ENCODE data around the gene XRCC5. TPM values are rescaled to one million over a fixed set of nuclear protein-coding genes. Genes with fewer than 3 reads are reported as not detected.

XRCC5 gene
- total RNA-seq, 2 donors from 2014 or later = 492 to 493 TPM

GRCh38 chr2:216189410-216189809 lies 80.3 kb downstream of the XRCC5 start:
- Histone ChIP-seq H3K4me1 (ENCODE audit: control insufficient read depth, insufficient read depth, low read length) (peaks cover 8% of the 10 kb centered on the region), H3K27me3 (ENCODE audit: control insufficient read depth, insufficient read depth, low read length, poor library complexity, severe bottlenecking) (no peaks in the 10 kb centered on the region), H3K9ac (ENCODE audit: extremely low read depth, low read length, poor library complexity, severe bottlenecking) (no peak overlapping the region), H3K4me3 (ENCODE audit: low read length) (no peak overlapping the region), H3K9me3 (ENCODE audit: control insufficient read depth, low read length) (no peaks in the 10 kb centered on the region), H3K36me3 (ENCODE audit: control insufficient read depth, insufficient read depth, low read length) (peaks cover 77% of the 10 kb centered on the region), H3K27ac (ENCODE audit: low read depth, low read length) (no peak overlapping the region)
- peaks cover 36% of the 10 kb centered on the region for H3K4me1 Mint-ChIP-seq
- H3K27ac Mint-ChIP-seq = no peak overlapping the region
- WGBS, 2 experiments (ENCODE audit: insufficient coverage in 1 of 2, insufficient read length in 1 of 2) = 91 to 100% methylated on average over 1 to 2 of the region's 2 CpGs
- no peak for DNase-seq
- peaks cover 38% of the 10 kb centered on the region for H3K36me3 Mint-ChIP-seq (ENCODE audit: low read depth)
- H3K27me3 Mint-ChIP-seq (ENCODE audit: insufficient read depth) = no peaks in the 10 kb centered on the region
- TF ChIP-seq CTCF (conservative IDR thresholded peaks at IDR 0.05) = no peak
- H3K4me3 Mint-ChIP-seq = no peak overlapping the region
- H3K9me3 Mint-ChIP-seq = no peaks in the 10 kb centered on the region

DNA sequence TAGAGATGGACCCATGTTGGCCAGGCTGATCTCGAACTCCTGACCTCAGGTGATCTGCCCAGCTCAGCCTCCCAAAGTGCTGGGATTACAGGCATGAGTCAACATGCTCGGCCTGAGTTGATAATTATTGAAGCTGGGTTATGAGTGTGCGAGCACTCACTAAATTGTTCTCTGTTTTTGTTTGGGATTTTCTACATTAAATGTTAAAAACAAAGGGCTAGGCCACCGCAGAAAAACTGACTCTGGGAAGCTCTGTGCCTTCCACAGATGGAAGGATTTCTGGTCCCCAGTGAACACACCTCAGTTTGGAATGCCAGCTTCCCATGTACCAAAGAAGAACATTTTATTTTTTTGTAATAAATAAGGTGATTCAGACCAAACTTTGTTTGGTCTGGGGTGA lies 83.0 kb downstream of the XRCC5 start:
- no peaks in the 10 kb centered on the region for H3K27me3 ChIP-seq (ENCODE audit: control insufficient read depth, insufficient read depth, low read length, poor library complexity, severe bottlenecking)
- Mint-ChIP-seq H3K4me1 (peaks cover 28% of the 10 kb centered on the region), H3K27ac (no peak overlapping the region), H3K27me3 (ENCODE audit: insufficient read depth) (no peaks in the 10 kb centered on the region), H3K4me3 (no peak overlapping the region), H3K9me3 (no peaks in the 10 kb centered on the region), H3K36me3 (ENCODE audit: low read depth) (peaks cover 63% of the 10 kb centered on the region)
- peaks cover 3% of the 10 kb centered on the region for H3K4me1 ChIP-seq (ENCODE audit: control insufficient read depth, insufficient read depth, low read length)
- WGBS, 2 experiments (ENCODE audit: insufficient coverage in 1 of 2, insufficient read length in 1 of 2) = 89 to 96% methylated on average over 4 of the region's 4 CpGs
- DNase-seq = no peak
- H3K36me3 ChIP-seq (ENCODE audit: control insufficient read depth, insufficient read depth, low read length) = peaks cover 83% of the 10 kb centered on the region
- no peak overlapping the region for H3K9ac ChIP-seq (ENCODE audit: extremely low read depth, low read length, poor library complexity, severe bottlenecking)
- H3K9me3 ChIP-seq (ENCODE audit: control insufficient read depth, low read length) = no peaks in the 10 kb centered on the region
- TF ChIP-seq CTCF (conservative IDR thresholded peaks at IDR 0.05) = no peak
- no peak overlapping the region for H3K27ac ChIP-seq (ENCODE audit: low read depth, low read length)
- H3K4me3 ChIP-seq (ENCODE audit: low read length) = no peak overlapping the region

- H3K27me3 Mint-ChIP-seq (ENCODE audit: insufficient read depth) = no peaks in the 10 kb centered on the region
Observed at GRCh38 chr2:216192931-216193330, 83.8 kb downstream of the XRCC5 start.

More at GRCh38 chr2:216192931-216193330, 83.8 kb downstream of the XRCC5 start:
- Histone ChIP-seq H3K9me3 (ENCODE audit: control insufficient read depth, low read length) (no peaks in the 10 kb centered on the region), H3K27ac (ENCODE audit: low read depth, low read length) (no peak overlapping the region), H3K36me3 (ENCODE audit: control insufficient read depth, insufficient read depth, low read length) (peaks cover 91% of the 10 kb centered on the region), H3K4me1 (ENCODE audit: control insufficient read depth, insufficient read depth, low read length) (peaks cover 3% of the 10 kb centered on the region), H3K27me3 (ENCODE audit: control insufficient read depth, insufficient read depth, low read length, poor library complexity, severe bottlenecking) (no peaks in the 10 kb centered on the region), H3K4me3 (ENCODE audit: low read length) (no peak overlapping the region), H3K9ac (ENCODE audit: extremely low read depth, low read length, poor library complexity, severe bottlenecking) (no peak overlapping the region)
- no peak for DNase-seq
- peaks cover 21% of the 10 kb centered on the region for H3K4me1 Mint-ChIP-seq
- H3K27ac Mint-ChIP-seq = no peak overlapping the region
- no peak for TF ChIP-seq CTCF (conservative IDR thresholded peaks at IDR 0.05)
- no peaks in the 10 kb centered on the region for H3K9me3 Mint-ChIP-seq
- WGBS, 2 experiments (ENCODE audit: insufficient coverage in 1 of 2, insufficient read length in 1 of 2) = 98 to 100% methylated on average over 3 of the region's 3 CpGs
- H3K4me3 Mint-ChIP-seq = no peak overlapping the region
- H3K36me3 Mint-ChIP-seq (ENCODE audit: low read depth) = peaks cover 70% of the 10 kb centered on the region
